ENCODE data around the gene RPS6KA5.

RPS6KA5 gene

DNA sequence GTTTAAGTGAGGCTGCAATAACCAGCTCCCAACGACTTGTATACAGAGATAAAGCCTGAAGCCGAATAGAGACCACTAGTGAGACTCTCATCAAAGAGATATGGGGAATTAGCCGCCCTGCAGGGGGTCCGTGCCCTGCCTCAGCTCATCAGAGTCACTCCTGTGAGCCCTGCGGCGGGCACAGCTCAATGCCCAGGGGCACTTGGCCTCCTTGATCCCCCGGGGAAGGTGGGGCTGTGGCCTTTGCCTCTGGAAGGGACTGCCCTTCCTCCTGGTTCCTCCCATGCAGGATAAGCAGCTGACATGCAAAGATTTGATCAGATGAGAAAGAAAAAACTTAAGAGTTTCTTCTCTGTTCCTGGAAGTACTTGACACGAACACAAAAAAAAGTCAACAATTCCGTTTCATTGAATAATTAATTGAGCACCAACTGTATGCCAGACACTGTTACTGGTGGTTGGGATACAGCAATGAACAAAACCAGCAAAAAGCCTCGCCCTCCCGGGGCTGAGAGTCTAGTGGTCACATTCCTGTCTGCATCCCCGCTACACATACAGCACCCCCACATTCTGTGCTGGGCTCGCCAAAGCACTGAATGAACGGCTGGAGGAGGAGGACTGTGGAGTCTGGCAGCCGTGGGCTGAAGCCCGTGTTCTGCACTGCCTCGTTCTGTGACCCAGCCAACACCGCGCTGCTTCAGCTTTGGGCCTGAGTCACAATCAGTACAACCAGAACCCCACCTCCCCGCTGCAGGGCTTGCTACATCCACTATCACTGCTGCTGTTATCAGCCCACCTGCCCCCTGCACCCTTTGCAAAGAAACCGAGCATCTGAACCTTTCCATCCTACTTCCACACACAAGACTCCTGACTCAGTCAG lies 254.5 kb downstream of the RPS6KA5 start:
- no peaks in the 10 kb centered on the region for H3K9me3 ChIP-seq (ENCODE audit: control insufficient read depth, insufficient read depth, low read length)
- no peaks in the 10 kb centered on the region for H3K9me2 ChIP-seq (replicated peaks; ENCODE audit: control insufficient read depth, low read length)
- no peaks in the 10 kb centered on the region for H3K4me1 ChIP-seq (ENCODE audit: control insufficient read depth, low read length)
- no peaks in the 10 kb centered on the region for H3F3A ChIP-seq (ENCODE audit: control insufficient read depth, insufficient read depth)
- H3K4me3 ChIP-seq (ENCODE audit: low read length): no peak overlapping the region
- no peak overlapping the region for H3K4me2 ChIP-seq (ENCODE audit: low read length)
- no peaks in the 10 kb centered on the region for H3K27me3 ChIP-seq (ENCODE audit: control insufficient read depth, low read length)
- H3K79me2 ChIP-seq (ENCODE audit: control insufficient read depth, low read length): no peaks in the 10 kb centered on the region
- TF ChIP-seq, protein P1, sequence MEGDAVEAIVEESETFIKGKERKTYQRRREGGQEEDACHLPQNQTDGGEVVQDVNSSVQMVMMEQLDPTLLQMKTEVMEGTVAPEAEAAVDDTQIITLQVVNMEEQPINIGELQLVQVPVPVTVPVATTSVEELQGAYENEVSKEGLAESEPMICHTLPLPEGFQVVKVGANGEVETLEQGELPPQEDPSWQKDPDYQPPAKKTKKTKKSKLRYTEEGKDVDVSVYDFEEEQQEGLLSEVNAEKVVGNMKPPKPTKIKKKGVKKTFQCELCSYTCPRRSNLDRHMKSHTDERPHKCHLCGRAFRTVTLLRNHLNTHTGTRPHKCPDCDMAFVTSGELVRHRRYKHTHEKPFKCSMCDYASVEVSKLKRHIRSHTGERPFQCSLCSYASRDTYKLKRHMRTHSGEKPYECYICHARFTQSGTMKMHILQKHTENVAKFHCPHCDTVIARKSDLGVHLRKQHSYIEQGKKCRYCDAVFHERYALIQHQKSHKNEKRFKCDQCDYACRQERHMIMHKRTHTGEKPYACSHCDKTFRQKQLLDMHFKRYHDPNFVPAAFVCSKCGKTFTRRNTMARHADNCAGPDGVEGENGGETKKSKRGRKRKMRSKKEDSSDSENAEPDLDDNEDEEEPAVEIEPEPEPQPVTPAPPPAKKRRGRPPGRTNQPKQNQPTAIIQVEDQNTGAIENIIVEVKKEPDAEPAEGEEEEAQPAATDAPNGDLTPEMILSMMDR (IDR thresholded peaks at IDR 0.05; ENCODE audit: low read depth, low read length, poor library complexity, severe bottlenecking): no peak
- no peak for TF ChIP-seq EZH2phosphoT487 (IDR thresholded peaks at IDR 0.05; ENCODE audit: borderline replicate concordance, low read length)
- H4K20me1 ChIP-seq (ENCODE audit: control insufficient read depth, insufficient read depth, low read depth, low read length): no peaks in the 10 kb centered on the region
- no peak overlapping the region for H3K27ac ChIP-seq (ENCODE audit: low read depth, low read length)
- no peaks in the 10 kb centered on the region for H3K36me3 ChIP-seq (ENCODE audit: control insufficient read depth, low read length)

DNA sequence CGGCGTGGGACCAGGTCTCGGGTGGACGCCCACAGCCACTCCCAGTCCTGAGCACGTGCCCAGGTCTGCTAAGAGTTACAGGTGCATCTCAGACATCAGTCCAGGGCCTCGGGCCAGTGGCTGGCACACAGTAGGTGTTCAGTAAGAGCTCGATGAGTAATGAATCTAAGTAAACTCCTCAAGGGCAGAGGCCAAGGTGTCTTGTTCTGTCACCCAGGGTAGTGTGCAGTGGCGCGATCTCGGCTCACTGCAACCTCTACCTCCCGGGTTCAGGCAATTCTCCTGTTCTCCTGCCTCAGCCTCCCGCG lies 255.4 kb downstream of the RPS6KA5 start:
- no peaks in the 10 kb centered on the region for H3K79me2 ChIP-seq (ENCODE audit: control insufficient read depth, low read length)
- no peak overlapping the region for H3K4me2 ChIP-seq (ENCODE audit: low read length)
- H3K27me3 ChIP-seq (ENCODE audit: control insufficient read depth, low read length): no peaks in the 10 kb centered on the region
- no peaks in the 10 kb centered on the region for H3K4me1 ChIP-seq (ENCODE audit: control insufficient read depth, low read length)
- H3K27ac ChIP-seq (ENCODE audit: low read depth, low read length): no peak overlapping the region
- TF ChIP-seq, protein P1 (IDR thresholded peaks at IDR 0.05; ENCODE audit: low read depth, low read length, poor library complexity, severe bottlenecking): no peak
- no peak for TF ChIP-seq EZH2phosphoT487 (IDR thresholded peaks at IDR 0.05; ENCODE audit: borderline replicate concordance, low read length)
- H3K9me2 ChIP-seq (replicated peaks; ENCODE audit: control insufficient read depth, low read length): no peaks in the 10 kb centered on the region
- no peak overlapping the region for H3K4me3 ChIP-seq (ENCODE audit: low read length)
- H3F3A ChIP-seq (ENCODE audit: control insufficient read depth, insufficient read depth): no peaks in the 10 kb centered on the region
- H3K36me3 ChIP-seq (ENCODE audit: control insufficient read depth, low read length): no peaks in the 10 kb centered on the region
- no peaks in the 10 kb centered on the region for H3K9me3 ChIP-seq (ENCODE audit: control insufficient read depth, insufficient read depth, low read length)
- no peaks in the 10 kb centered on the region for H4K20me1 ChIP-seq (ENCODE audit: control insufficient read depth, insufficient read depth, low read depth, low read length)

DNA sequence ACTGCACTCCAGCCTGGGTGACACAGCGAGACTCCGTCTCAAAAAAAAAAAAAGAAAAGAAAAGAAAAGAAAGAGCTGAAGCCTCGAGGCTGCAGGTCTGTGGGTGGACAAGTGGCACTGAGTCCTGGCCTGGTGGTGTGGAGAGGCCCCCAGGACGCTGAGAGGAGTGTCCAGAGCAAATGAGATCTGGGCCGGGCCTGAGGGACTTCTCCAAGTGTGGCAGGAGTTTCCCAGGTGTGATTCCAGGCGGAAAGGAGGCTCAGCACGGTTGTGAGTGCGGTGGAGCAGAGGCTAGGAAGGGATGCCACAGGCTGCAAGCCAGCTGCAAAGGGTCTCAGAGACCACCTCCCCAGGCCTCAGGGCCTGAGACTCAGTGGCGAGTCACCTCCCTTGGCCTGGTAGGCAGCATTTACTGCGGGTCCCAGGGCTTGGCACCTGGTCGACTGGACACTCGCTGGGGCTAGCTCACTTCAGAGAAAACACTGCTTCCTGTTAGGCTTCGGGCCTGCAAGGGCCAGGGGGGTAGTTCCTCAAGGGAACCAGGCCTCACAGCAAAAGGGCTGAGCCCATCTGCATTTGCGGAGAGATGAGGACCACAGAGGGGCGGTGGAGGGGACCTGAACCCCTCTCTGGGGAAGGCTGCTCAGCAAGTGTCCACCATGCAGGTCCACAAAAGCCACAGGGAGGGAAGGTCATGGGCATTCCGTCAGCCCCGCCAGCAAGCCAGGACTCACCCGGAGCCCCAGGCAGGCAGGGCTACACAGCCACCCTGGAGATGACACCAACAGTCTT lies 256.0 kb downstream of the RPS6KA5 start:
- Histone ChIP-seq H3K27ac (ENCODE audit: low read depth, low read length) (no peak overlapping the region), H3K4me1 (ENCODE audit: control insufficient read depth, low read length) (no peaks in the 10 kb centered on the region), H4K20me1 (ENCODE audit: control insufficient read depth, insufficient read depth, low read depth, low read length) (no peaks in the 10 kb centered on the region), H3K4me3 (ENCODE audit: low read length) (no peak overlapping the region), H3K27me3 (ENCODE audit: control insufficient read depth, low read length) (no peaks in the 10 kb centered on the region), H3K79me2 (ENCODE audit: control insufficient read depth, low read length) (no peaks in the 10 kb centered on the region), H3F3A (ENCODE audit: control insufficient read depth, insufficient read depth) (no peaks in the 10 kb centered on the region), H3K9me3 (ENCODE audit: control insufficient read depth, insufficient read depth, low read length) (no peaks in the 10 kb centered on the region), H3K36me3 (ENCODE audit: control insufficient read depth, low read length) (no peaks in the 10 kb centered on the region), H3K4me2 (ENCODE audit: low read length) (no peak overlapping the region), H3K9me2 (replicated peaks; ENCODE audit: control insufficient read depth, low read length) (no peaks in the 10 kb centered on the region)
- TF ChIP-seq, protein P1 (IDR thresholded peaks at IDR 0.05; ENCODE audit: low read depth, low read length, poor library complexity, severe bottlenecking): no peak
- TF ChIP-seq EZH2phosphoT487 (IDR thresholded peaks at IDR 0.05; ENCODE audit: borderline replicate concordance, low read length): no peak

All from DOHH2 (cell line).